ENCODE results near the gene LCE1B. TPM values are rescaled to one million over a fixed set of nuclear protein-coding genes. Genes with fewer than 3 reads are reported as not detected.

Gene LCE1B
- total RNA-seq, 1 experiment from 2014 or later, result not detected

GRCh38 chr1:152827173-152827572 is 15.4 kb downstream of the LCE1B start, which contains the start of gene LCE1A:
Gene LCE1A, plus strand, starts transcription at chr1:152827473. Its CDS starts 0 bp downstream, at chr1:152827473.
- no peak within 1 kb of the TSS for H3K27ac ChIP-seq (ENCODE audit: low read depth, low read length)
- no peak within 1 kb of the TSS for H3K4me2 ChIP-seq (ENCODE audit: low read length)
- no peak for TF ChIP-seq SIN3A (IDR thresholded peaks at IDR 0.05; ENCODE audit: low read depth)
- no peak for TF ChIP-seq ZNF274 (IDR thresholded peaks at IDR 0.05; ENCODE audit: low read depth, low read length)
- TF ChIP-seq CBX3 (IDR thresholded peaks at IDR 0.05; ENCODE audit: low read depth), result no peak
- TF ChIP-seq CEBPB (IDR thresholded peaks at IDR 0.05; ENCODE audit: low read depth), result no peak
- TF ChIP-seq ZFX (IDR thresholded peaks at IDR 0.05), result no peak
- TF ChIP-seq YY1 (IDR thresholded peaks at IDR 0.05; ENCODE audit: extremely low read depth, insufficient replicate concordance, low read depth, low read length), result no peak
- no peak for TF ChIP-seq EZH2 (IDR thresholded peaks at IDR 0.05)
- TF ChIP-seq POLR2AphosphoS5 (IDR thresholded peaks at IDR 0.05; ENCODE audit: low read depth, low read length), result no peak
- TF ChIP-seq ZBTB33 (IDR thresholded peaks at IDR 0.05; ENCODE audit: extremely low read depth, insufficient replicate concordance, low read length), result no peak
- TF ChIP-seq ATF3 (IDR thresholded peaks at IDR 0.05), result no peak
- no peak for TF ChIP-seq SRF (IDR thresholded peaks at IDR 0.05; ENCODE audit: low read depth)
- TF ChIP-seq FOSL1 (IDR thresholded peaks at IDR 0.05; ENCODE audit: low read depth), result no peak
- no peaks in the 10 kb centered on the region for H3K4me1 ChIP-seq (ENCODE audit: control insufficient read depth in 1 of 2, insufficient read depth in 2 of 2, low read length in 2 of 2)
- no peak for ATAC-seq
- peaks cover 27% of the 10 kb centered on the region for H3K27me3 ChIP-seq (ENCODE audit: insufficient read depth, low read length)
- no peak within 1 kb of the TSS for H3K4me3 ChIP-seq (replicated peaks in 1 of 2; ENCODE audit: low read depth in 1 of 2, low read length in 2 of 2)
- ChIA-PET CTCF (no interaction called here), POLR2A (no interaction called here), RAD21 (ENCODE audit: low non-redundant PET in 1 of 2, low total read pairs in 2 of 2, uncharacterized antibody in 2 of 2, unreplicated experiment in 2 of 2) (no interaction called here)
- no peak for DNase-seq (ENCODE audit: low read depth, low spot score)
- no peaks in the 10 kb centered on the region for H3K9me2 ChIP-seq (ENCODE audit: insufficient read depth)
- no peaks in the 10 kb centered on the region for H3K79me2 ChIP-seq (ENCODE audit: insufficient read depth, low read length)
- intact Hi-C loops (cut with micrococcal nuclease), result no loop called here
- no peaks in the 10 kb centered on the region for H3K36me3 ChIP-seq (ENCODE audit: control insufficient read depth in 1 of 2, insufficient read depth in 2 of 2, low read length in 2 of 2)
- H2AFZ ChIP-seq (ENCODE audit: low read depth, low read length, poor library complexity, severe bottlenecking), result no peak within 1 kb of the TSS
- H3K9me3 ChIP-seq (ENCODE audit: control insufficient read depth in 1 of 2, insufficient read depth in 1 of 2, low read depth in 1 of 2, low read length in 2 of 2), result no peaks in the 10 kb centered on the region
- BruUV-seq (replicated peaks), result no TSS peak
- H4K20me1 ChIP-seq (ENCODE audit: insufficient read depth), result no peaks in the 10 kb centered on the region
- no peak within 1 kb of the TSS for H3K9ac ChIP-seq (ENCODE audit: low read length)

Data from HCT116 (cell line).